ENCODE measurements around the gene CRYBG2.

DNA sequence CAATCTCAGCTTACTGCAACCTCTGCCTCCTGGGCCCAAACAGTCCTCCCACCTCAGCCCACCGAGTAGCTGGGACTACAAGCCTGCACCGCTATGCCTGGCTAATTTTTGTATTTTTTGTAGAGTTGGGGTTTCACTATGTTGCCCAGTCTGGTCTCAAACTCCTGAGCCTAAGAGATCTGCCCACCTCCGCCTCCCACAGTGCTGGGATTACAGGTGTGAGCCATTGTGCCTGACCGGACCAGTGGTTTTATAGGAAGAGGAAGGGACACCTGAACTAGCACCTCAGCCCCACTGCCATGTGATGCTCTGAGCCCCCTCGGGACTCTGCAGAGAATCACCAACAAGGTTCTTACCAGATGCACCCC lies 4.1 kb downstream of the CRYBG2 start:
- TF ChIP-seq, protein P1, sequence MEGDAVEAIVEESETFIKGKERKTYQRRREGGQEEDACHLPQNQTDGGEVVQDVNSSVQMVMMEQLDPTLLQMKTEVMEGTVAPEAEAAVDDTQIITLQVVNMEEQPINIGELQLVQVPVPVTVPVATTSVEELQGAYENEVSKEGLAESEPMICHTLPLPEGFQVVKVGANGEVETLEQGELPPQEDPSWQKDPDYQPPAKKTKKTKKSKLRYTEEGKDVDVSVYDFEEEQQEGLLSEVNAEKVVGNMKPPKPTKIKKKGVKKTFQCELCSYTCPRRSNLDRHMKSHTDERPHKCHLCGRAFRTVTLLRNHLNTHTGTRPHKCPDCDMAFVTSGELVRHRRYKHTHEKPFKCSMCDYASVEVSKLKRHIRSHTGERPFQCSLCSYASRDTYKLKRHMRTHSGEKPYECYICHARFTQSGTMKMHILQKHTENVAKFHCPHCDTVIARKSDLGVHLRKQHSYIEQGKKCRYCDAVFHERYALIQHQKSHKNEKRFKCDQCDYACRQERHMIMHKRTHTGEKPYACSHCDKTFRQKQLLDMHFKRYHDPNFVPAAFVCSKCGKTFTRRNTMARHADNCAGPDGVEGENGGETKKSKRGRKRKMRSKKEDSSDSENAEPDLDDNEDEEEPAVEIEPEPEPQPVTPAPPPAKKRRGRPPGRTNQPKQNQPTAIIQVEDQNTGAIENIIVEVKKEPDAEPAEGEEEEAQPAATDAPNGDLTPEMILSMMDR (IDR thresholded peaks at IDR 0.05), result no peak
- TF ChIP-seq POLR2A (IDR thresholded peaks at IDR 0.05), result no peak

All from testis (tissue), 2 donors.